Caco-2 (cell line): ENCODE results near the gene STAT3. TPM values are rescaled to one million over a fixed set of nuclear protein-coding genes. Genes with fewer than 3 reads are reported as not detected.

Experiments used
- BruUV-seq: library from RNA; stranded (reverse); fragments of 400-500 nt; replicated peaks from 2 replicates; lab custom pipeline; 2021; lab: Mats Ljungman, UMichigan
- CTCF ChIA-PET: fragments of 300-600 bp; sonication (Branson Sonifier 250); formaldehyde crosslinking; loops from one replicate; lab custom pipeline; 2022; ENCODE audit warnings: antibody characterized with exemption; lab: Charles Lee
- POLR2A ChIA-PET: fragments of 300-600 bp; sonication (Branson Sonifier 250); formaldehyde crosslinking; loops from one replicate; lab custom pipeline; 2022; ENCODE audit warnings: antibody characterized with exemption; lab: Charles Lee
- DNase-seq, 2 experiments: peaks; one replicate each; pipeline versions ENCODE4 v3.0.0 to v3.0.0-alpha.2; 2020 to 2022
- H3K27me3 ChIP-seq: replicated peaks from 2 replicates; pipeline ENCODE4 v1.6.0; 2011; ENCODE audit warnings: low read length; ENCODE audit not compliant: control insufficient read depth, insufficient read depth
- H3K36me3 ChIP-seq: 2 replicates; pipeline ENCODE4 v1.5.1; 2011; ENCODE audit warnings: low read length; ENCODE audit not compliant: control insufficient read depth, insufficient read depth
- H3K4me1 ChIP-seq: fragments of 250-450 bp; sonication (Bioruptor Pico); 2 replicates; pipeline ENCODE4 v1.5.1; 2020; ENCODE audit warnings: mild to moderate bottlenecking
- H3K4me3 ChIP-seq: 2 replicates; pipeline ENCODE4 v1.5.1; 2011; ENCODE audit warnings: low read depth, mild to moderate bottlenecking, control low read depth, low read length
- H3K9me3 ChIP-seq: fragments of 250-450 bp; sonication (Bioruptor Pico); 2 replicates; pipeline ENCODE4 v1.5.1; 2020; ENCODE audit warnings: mild to moderate bottlenecking, moderate library complexity
- H3K27ac Mint-ChIP-seq: one replicate; pipeline ENCODE4 v1.8.0; 2022; ENCODE audit warnings: mixed read lengths; ENCODE audit not compliant: unreplicated experiment
- H3K27me3 Mint-ChIP-seq: one replicate; pipeline ENCODE4 v1.8.0; 2022; ENCODE audit warnings: mixed read lengths; ENCODE audit not compliant: insufficient read depth, unreplicated experiment
- H3K36me3 Mint-ChIP-seq: one replicate; pipeline ENCODE4 v1.8.0; 2022; ENCODE audit warnings: mild to moderate bottlenecking, mixed read lengths; ENCODE audit not compliant: insufficient read depth, unreplicated experiment
- H3K4me1 Mint-ChIP-seq: one replicate; pipeline ENCODE4 v1.8.0; 2022; ENCODE audit warnings: low read depth, mixed read lengths; ENCODE audit not compliant: unreplicated experiment
- H3K4me3 Mint-ChIP-seq: one replicate; pipeline ENCODE4 v1.8.0; 2022; ENCODE audit warnings: mild to moderate bottlenecking, moderate library complexity, mixed read lengths; ENCODE audit not compliant: unreplicated experiment
- H3K9me3 Mint-ChIP-seq: one replicate; pipeline ENCODE4 v1.8.0; 2022; ENCODE audit warnings: mixed read lengths; ENCODE audit not compliant: unreplicated experiment
- intact Hi-C: fragments of 100-400 bp; cut with micrococcal nuclease; formaldehyde crosslinking; loops from one replicate; pipeline ENCODE4 v1.10.0; 2022; ENCODE audit not compliant: unreplicated experiment
- total RNA-seq: library from RNA; stranded (reverse); gene quantifications from 2 replicates; pipeline ENCODE4 v1.2.3, GENCODE V29; 2022
- TF ChIP-seq, protein P1 (sequence below), 2 experiments: fragments of 200-600 bp in 1 of 2; IDR thresholded peaks; 1 replicate in 1 of 2; 2 replicates in 1 of 2; pipeline versions ENCODE4 v1.5.1 to v1.8.0; 2011 to 2022; ENCODE audit warnings: antibody characterized with exemption in 1 of 2, control low read depth in 1 of 2, inconsistent platforms in 1 of 2, low read depth in 1 of 2, low read length in 1 of 2, mild to moderate bottlenecking in 1 of 2, moderate library complexity in 1 of 2; ENCODE audit not compliant: insufficient read depth in 1 of 2, severe bottlenecking in 1 of 2, unreplicated experiment in 1 of 2

Gene STAT3
- total RNA-seq, 1 experiment from 2014 or later, result 73.7 TPM

DNA sequence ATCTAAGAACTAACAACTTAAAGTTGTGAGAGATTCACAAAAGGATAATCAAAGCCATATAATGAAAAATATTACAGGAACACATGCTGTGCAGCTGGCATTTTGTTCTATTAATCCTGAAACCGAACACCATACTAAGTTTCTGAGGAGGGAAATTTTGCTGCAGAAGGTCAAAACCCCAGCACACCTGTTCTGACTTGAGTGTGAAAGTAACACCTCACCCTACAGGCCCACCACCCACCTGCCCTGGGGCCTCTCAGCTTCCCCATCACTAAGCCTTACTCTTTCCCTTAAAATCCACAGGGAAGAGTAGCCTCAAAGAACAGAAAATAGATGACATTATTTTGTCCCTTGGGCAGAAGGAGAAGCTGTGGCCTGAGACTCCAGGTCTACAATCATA, 55.2 kb downstream of the STAT3 start:
- intact Hi-C loops, result no loop called here
- no TSS peak for BruUV-seq
- Histone ChIP-seq H3K4me3 (no peak overlapping the region), H3K27me3 (no peaks in the 10 kb centered on the region), H3K4me1 (peaks cover 12% of the 10 kb centered on the region), H3K9me3 (no peaks in the 10 kb centered on the region), H3K36me3 (no peaks in the 10 kb centered on the region; the same call in 1 of the 2 replicates)
- Mint-ChIP-seq H3K9me3 (no peaks in the 10 kb centered on the region), H3K36me3 (peaks cover 68% of the 10 kb centered on the region), H3K27ac (no peak overlapping the region), H3K4me3 (no peak overlapping the region), H3K27me3 (no peaks in the 10 kb centered on the region), H3K4me1 (peaks cover 17% of the 10 kb centered on the region)
- no peak for DNase-seq
- CTCF ChIA-PET, result no interaction called here
- TF ChIP-seq, protein P1, sequence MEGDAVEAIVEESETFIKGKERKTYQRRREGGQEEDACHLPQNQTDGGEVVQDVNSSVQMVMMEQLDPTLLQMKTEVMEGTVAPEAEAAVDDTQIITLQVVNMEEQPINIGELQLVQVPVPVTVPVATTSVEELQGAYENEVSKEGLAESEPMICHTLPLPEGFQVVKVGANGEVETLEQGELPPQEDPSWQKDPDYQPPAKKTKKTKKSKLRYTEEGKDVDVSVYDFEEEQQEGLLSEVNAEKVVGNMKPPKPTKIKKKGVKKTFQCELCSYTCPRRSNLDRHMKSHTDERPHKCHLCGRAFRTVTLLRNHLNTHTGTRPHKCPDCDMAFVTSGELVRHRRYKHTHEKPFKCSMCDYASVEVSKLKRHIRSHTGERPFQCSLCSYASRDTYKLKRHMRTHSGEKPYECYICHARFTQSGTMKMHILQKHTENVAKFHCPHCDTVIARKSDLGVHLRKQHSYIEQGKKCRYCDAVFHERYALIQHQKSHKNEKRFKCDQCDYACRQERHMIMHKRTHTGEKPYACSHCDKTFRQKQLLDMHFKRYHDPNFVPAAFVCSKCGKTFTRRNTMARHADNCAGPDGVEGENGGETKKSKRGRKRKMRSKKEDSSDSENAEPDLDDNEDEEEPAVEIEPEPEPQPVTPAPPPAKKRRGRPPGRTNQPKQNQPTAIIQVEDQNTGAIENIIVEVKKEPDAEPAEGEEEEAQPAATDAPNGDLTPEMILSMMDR (IDR thresholded peaks at IDR 0.05; ENCODE audit: insufficient read depth in 1 of 2, low read depth in 1 of 2, low read length in 1 of 2, severe bottlenecking in 1 of 2, unreplicated experiment in 1 of 2), result no peak
- POLR2A ChIA-PET, result no interaction called here

DNA sequence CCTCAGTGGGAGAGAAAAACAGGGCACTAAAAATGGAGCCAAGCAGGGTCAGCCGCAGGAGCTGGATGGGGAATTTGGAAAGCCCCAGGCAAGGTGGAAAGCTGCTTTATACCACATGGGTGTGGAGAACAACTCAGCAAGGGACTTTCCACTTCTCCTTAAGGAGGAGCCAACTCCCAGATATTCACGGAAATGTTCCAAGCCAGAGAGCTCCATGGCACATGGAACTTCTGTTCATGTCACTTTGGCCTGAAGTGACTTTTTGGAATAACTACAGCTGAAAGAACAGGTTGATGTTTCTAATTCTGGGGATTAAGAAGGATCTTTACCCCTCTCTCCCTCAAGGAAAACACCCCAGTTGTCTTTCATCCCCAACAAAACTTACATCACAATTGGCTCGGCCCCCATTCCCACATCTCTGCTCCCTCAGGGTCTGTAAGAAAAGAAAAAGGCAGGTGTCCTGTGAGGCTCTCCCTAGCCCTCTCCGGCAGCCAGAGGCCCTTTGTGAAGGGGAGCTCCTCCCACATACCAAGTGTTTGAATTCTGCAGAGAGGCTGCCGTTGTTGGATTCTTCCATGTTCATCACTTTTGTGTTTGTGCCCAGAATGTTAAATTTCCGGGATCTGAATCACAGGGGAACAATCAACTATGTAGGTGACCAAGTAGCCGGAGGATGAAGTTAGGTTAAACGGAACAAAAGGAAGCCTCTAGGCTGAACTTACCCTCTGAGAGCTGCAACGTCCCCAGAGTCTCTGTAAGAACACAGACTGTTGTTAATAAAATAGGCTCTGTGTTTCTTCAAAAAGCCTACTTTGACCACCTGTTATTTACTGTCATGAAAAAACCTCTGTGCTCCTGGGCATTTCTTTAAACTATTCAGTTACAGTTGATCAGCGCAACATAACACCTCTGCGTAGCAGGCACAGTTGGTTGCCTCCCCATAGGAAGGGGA, 58.9 kb downstream of the STAT3 start:
- Histone ChIP-seq H3K9me3 (no peaks in the 10 kb centered on the region), H3K4me3 (no peak overlapping the region), H3K27me3 (no peaks in the 10 kb centered on the region), H3K36me3 (no peaks in the 10 kb centered on the region; the same call in 1 of the 2 replicates), H3K4me1 (peaks cover 31% of the 10 kb centered on the region)
- ChIA-PET CTCF (interaction anchor here (0.6 to 1.5 kb wide), 9 partner anchors 10 to 240 kb away, joined by 3 to 6 read pairs (median 4); no protein-coding TSS in a partner anchor), POLR2A (interaction anchor here (0.6 to 1.3 kb wide), 4 partner anchors 52 to 94 kb away, joined by 3 to 15 read pairs (median 6); partner anchors contain the start of genes CAVIN1 and STAT3)
- peaks cover 76% of the 10 kb centered on the region for H3K36me3 Mint-ChIP-seq
- peak overlapping the region; percentile 92 for H3K27ac Mint-ChIP-seq
- TF ChIP-seq, protein P1 (IDR thresholded peaks at IDR 0.05; ENCODE audit: insufficient read depth in 1 of 2, low read depth in 1 of 2, low read length in 1 of 2, severe bottlenecking in 1 of 2, unreplicated experiment in 1 of 2), result no peak
- DNase-seq, result peak; percentile 42 to 50
- no peaks in the 10 kb centered on the region for H3K27me3 Mint-ChIP-seq
- TSS peak; percentile 93 for BruUV-seq
- no peaks in the 10 kb centered on the region for H3K9me3 Mint-ChIP-seq
- peaks cover 17% of the 10 kb centered on the region for H3K4me1 Mint-ChIP-seq
- peak overlapping the region; percentile 47 for H3K4me3 Mint-ChIP-seq
- intact Hi-C loops, result no loop called here

DNA sequence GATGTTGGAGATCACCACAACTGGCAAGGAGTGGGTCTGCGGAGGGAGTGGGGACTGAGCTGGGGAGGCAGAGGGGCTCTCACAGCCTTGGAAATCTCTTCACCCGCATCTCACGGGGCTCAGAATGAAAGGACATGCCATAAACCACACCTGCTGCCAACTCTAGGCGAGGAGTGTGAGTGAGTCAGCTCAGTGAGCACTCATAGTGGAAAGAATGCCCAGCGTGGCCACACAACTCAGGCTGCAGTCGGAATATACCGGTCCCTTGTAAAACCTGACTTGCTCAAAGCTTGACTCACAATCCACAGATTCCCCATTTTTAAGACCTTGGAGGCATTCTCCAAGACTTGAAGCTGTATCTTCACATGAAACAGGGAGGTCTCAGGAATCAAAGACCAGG, 63.2 kb downstream of the STAT3 start:
- CTCF ChIA-PET, result interaction anchor here (1.0 to 2.1 kb wide), 3 partner anchors 63 to 193 kb away, joined by 4 to 7 read pairs (median 6); partner anchors contain the start of gene STAT3
- peaks cover 15% of the 10 kb centered on the region for H3K4me1 Mint-ChIP-seq
- intact Hi-C loops, result no loop called here
- Histone ChIP-seq H3K9me3 (no peaks in the 10 kb centered on the region), H3K36me3 (no peaks in the 10 kb centered on the region; the same call in 1 of the 2 replicates), H3K4me1 (peaks cover 35% of the 10 kb centered on the region), H3K4me3 (no peak overlapping the region), H3K27me3 (no peaks in the 10 kb centered on the region)
- H3K36me3 Mint-ChIP-seq, result peaks cover 77% of the 10 kb centered on the region
- no peak for DNase-seq
- no peaks in the 10 kb centered on the region for H3K27me3 Mint-ChIP-seq
- no peak overlapping the region for H3K27ac Mint-ChIP-seq
- TF ChIP-seq, protein P1 (IDR thresholded peaks at IDR 0.05; ENCODE audit: insufficient read depth in 1 of 2, low read depth in 1 of 2, low read length in 1 of 2, severe bottlenecking in 1 of 2, unreplicated experiment in 1 of 2), result no peak
- BruUV-seq, result no TSS peak
- POLR2A ChIA-PET, result interaction anchor here (0.6 to 2.1 kb wide), 3 partner anchors 9 to 98 kb away, joined by 5 to 11 read pairs (median 5); partner anchors contain the start of genes CAVIN1 and STAT3
- no peak overlapping the region for H3K4me3 Mint-ChIP-seq
- H3K9me3 Mint-ChIP-seq, result no peaks in the 10 kb centered on the region
